Mesenchymal stem cell (in vitro differentiated cells and primary cell): ENCODE measurements around the gene UTY. TPM values are rescaled to one million over a fixed set of nuclear protein-coding genes. Genes with fewer than 3 reads are reported as not detected.

Experiments used
- DNase-seq: peaks from one replicate; pipeline ENCODE4 v3.0.0-alpha.2; 2013
- H2AFZ ChIP-seq: one replicate; pipeline ENCODE4 v1.6.1; 2013; ENCODE audit warnings: low read depth, mild to moderate bottlenecking, control low read depth, inconsistent platforms, low read length, moderate library complexity
- H2AK5ac ChIP-seq: 2 replicates; pipeline ENCODE4 v1.6.1; 2013; ENCODE audit warnings: low read length, moderate library complexity, mild to moderate bottlenecking, inconsistent platforms; ENCODE audit not compliant: severe bottlenecking
- H2BK120ac ChIP-seq: one replicate; pipeline ENCODE4 v1.6.1; 2013; ENCODE audit warnings: low read depth, mild to moderate bottlenecking, inconsistent platforms, low read length, moderate library complexity
- H2BK12ac ChIP-seq, 2 experiments: one replicate each; pipeline ENCODE4 v1.6.1; 2013; ENCODE audit warnings: inconsistent platforms in 2 of 2, low read length in 2 of 2, mild to moderate bottlenecking in 2 of 2, moderate library complexity in 2 of 2, control low read depth in 1 of 2
- H2BK15ac ChIP-seq: one replicate; pipeline ENCODE4 v1.6.1; 2013; ENCODE audit warnings: mild to moderate bottlenecking, low read depth, inconsistent platforms; ENCODE audit not compliant: poor library complexity, severe bottlenecking
- H2BK5ac ChIP-seq: 2 replicates; pipeline ENCODE4 v1.6.1; 2013; ENCODE audit warnings: low read depth, mild to moderate bottlenecking, low read length, control low read depth, inconsistent platforms; ENCODE audit not compliant: poor library complexity, severe bottlenecking
- H3K14ac ChIP-seq, 2 experiments: one replicate each; pipeline ENCODE4 v1.6.1; 2013; ENCODE audit warnings: inconsistent platforms in 2 of 2, low read length in 2 of 2, control low read depth in 1 of 2, mild to moderate bottlenecking in 1 of 2, moderate library complexity in 1 of 2
- H3K18ac ChIP-seq, 2 experiments: one replicate each; pipeline ENCODE4 v1.6.1; 2013; ENCODE audit warnings: inconsistent platforms in 2 of 2, low read length in 2 of 2, control low read depth in 1 of 2, low read depth in 1 of 2, mild to moderate bottlenecking in 1 of 2
- H3K23ac ChIP-seq, 2 experiments: one replicate each; pipeline ENCODE4 v1.6.1; 2013; ENCODE audit warnings: inconsistent platforms in 2 of 2, low read length in 2 of 2, mild to moderate bottlenecking in 2 of 2, moderate library complexity in 2 of 2, control low read depth in 1 of 2
- H3K27ac ChIP-seq: 2 replicates; pipeline ENCODE4 v1.5.1; 2013; ENCODE audit warnings: mild to moderate bottlenecking, moderate library complexity, low read length, control low read depth, inconsistent platforms; ENCODE audit not compliant: poor library complexity, severe bottlenecking
- H3K27me3 ChIP-seq, 2 experiments: 2 replicates each; pipeline versions ENCODE4 v1.6.1 to v1.7.0; 2013; ENCODE audit warnings: low read length in 2 of 2, mild to moderate bottlenecking in 2 of 2, moderate library complexity in 2 of 2, control low read depth in 1 of 2, inconsistent platforms in 1 of 2; ENCODE audit not compliant: control insufficient read depth in 1 of 2, insufficient read depth in 1 of 2
- H3K36me3 ChIP-seq, 2 experiments: 2 replicates each; pipeline versions ENCODE4 v1.6.1 to v1.7.0; 2013; ENCODE audit warnings: low read length in 2 of 2, control low read depth in 1 of 2, inconsistent platforms in 1 of 2, low read depth in 1 of 2, mild to moderate bottlenecking in 1 of 2; ENCODE audit not compliant: insufficient read depth in 2 of 2, control insufficient read depth in 1 of 2
- H3K4ac ChIP-seq, 2 experiments: one replicate each; pipeline ENCODE4 v1.6.1; 2013; ENCODE audit warnings: inconsistent platforms in 2 of 2, low read length in 2 of 2, mild to moderate bottlenecking in 2 of 2, moderate library complexity in 2 of 2, control low read depth in 1 of 2, low read depth in 1 of 2
- H3K4me1 ChIP-seq: 2 replicates; pipeline ENCODE4 v1.6.1; 2013; ENCODE audit warnings: low read depth, low read length, control low read depth; ENCODE audit not compliant: control insufficient read depth, insufficient read depth
- H3K4me2 ChIP-seq: 2 replicates; pipeline ENCODE4 v1.6.1; 2013; ENCODE audit warnings: low read length, mild to moderate bottlenecking, inconsistent platforms; ENCODE audit not compliant: poor library complexity, severe bottlenecking
- H3K4me3 ChIP-seq, 2 experiments: 2 replicates each; pipeline versions ENCODE4 v1.5.1 to v1.7.0; 2013; ENCODE audit warnings: low read length in 2 of 2, mild to moderate bottlenecking in 2 of 2, control low read depth in 1 of 2, low read depth in 1 of 2; ENCODE audit not compliant: insufficient read depth in 1 of 2
- H3K79me1 ChIP-seq: replicated peaks from 2 replicates; pipeline ENCODE4 v1.6.1; 2013; ENCODE audit warnings: mild to moderate bottlenecking, control low read depth, low read length, inconsistent platforms; ENCODE audit not compliant: poor library complexity, severe bottlenecking
- H3K9ac ChIP-seq: 2 replicates; pipeline ENCODE4 v1.7.0; 2013; ENCODE audit warnings: mild to moderate bottlenecking, low read length, moderate library complexity
- H3K9me3 ChIP-seq: 2 replicates; pipeline ENCODE4 v1.7.0; 2013; ENCODE audit warnings: mild to moderate bottlenecking, low read length; ENCODE audit not compliant: control insufficient read depth
- H4K8ac ChIP-seq: one replicate; pipeline ENCODE4 v1.6.1; 2013; ENCODE audit warnings: inconsistent platforms, mild to moderate bottlenecking, low read length, moderate library complexity
- H4K91ac ChIP-seq: one replicate; pipeline ENCODE4 v1.6.1; 2013; ENCODE audit warnings: mild to moderate bottlenecking, low read length, inconsistent platforms
- WGBS: methylation state at CpG from one replicate; pipeline ENCODE4 v1.1.7; 2013; ENCODE audit warnings: mixed read lengths; 5-methylcytosine and 5-hydroxymethylcytosine counted together
- polyA plus RNA-seq, 2 experiments: library from polyadenylated mRNA; stranded (reverse); fragments of 200-250 nt; gene quantifications; one replicate each; pipeline ENCODE4 v1.2.3, GENCODE V29; 2013

UTY gene
- polyA plus RNA-seq (2013, experiment 1 of 2): 5.0 TPM
- polyA plus RNA-seq (2013, experiment 2 of 2): 4.8 TPM

DNA sequence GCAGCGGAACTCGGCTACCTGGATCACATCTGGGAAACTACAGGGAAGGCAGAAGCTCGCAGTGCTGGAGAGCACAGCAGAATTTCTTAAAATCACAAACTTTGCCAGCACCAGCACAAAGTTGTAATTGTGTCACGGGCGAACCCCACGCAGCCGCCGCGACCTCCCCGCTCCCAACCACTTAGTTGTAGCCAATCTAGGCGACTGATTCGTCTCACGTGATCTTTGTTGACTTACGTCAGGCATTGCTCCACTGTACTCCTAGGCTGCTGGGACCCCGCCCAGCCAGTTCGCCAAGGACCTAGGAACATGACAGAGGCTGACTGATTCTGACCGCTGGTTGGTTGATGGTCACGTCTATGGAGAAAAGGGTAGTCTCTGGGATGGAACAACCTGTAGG lies at the start of gene UTY:
Gene UTY (minus strand): TSS at position 206 of the 400 bp plus-strand sequence. CDS start 368 bp downstream, outside the sequence.
- Histone ChIP-seq H2BK5ac (peak within 1 kb of the TSS; percentile 73), H2BK15ac (no peak within 1 kb of the TSS), H4K8ac (peak within 1 kb of the TSS; percentile 93), H3K79me1 (peaks cover 2% of the 10 kb centered on the region), H3K4me3 (peak within 1 kb of the TSS in 1 of 2 experiments; percentile 90), H2AK5ac (peak within 1 kb of the TSS; percentile 69), H4K91ac (peak within 1 kb of the TSS; percentile 92), H2AFZ (peak within 1 kb of the TSS; percentile 69), H3K4me2 (peak within 1 kb of the TSS; percentile 52), H3K27ac (peak within 1 kb of the TSS; percentile 96), H3K14ac (peak within 1 kb of the TSS in 1 of 2 experiments; percentile 96), H2BK120ac (peak within 1 kb of the TSS; percentile 73), H3K18ac (peak within 1 kb of the TSS; percentile 79 to 90), H3K27me3 (no peaks in the 10 kb centered on the region), H3K36me3 (no peaks in the 10 kb centered on the region), H3K4ac (peak within 1 kb of the TSS in 1 of 2 experiments; percentile 93), H3K9me3 (no peaks in the 10 kb centered on the region), H2BK12ac (peak within 1 kb of the TSS in 1 of 2 experiments; percentile 93), H3K23ac (peak within 1 kb of the TSS in 1 of 2 experiments; percentile 89), H3K9ac (no peak within 1 kb of the TSS), H3K4me1 (peaks cover 3% of the 10 kb centered on the region)
- under 1% methylated on average over 18 of the region's 18 CpGs for WGBS
- DNase-seq: peak; percentile 94

DNA sequence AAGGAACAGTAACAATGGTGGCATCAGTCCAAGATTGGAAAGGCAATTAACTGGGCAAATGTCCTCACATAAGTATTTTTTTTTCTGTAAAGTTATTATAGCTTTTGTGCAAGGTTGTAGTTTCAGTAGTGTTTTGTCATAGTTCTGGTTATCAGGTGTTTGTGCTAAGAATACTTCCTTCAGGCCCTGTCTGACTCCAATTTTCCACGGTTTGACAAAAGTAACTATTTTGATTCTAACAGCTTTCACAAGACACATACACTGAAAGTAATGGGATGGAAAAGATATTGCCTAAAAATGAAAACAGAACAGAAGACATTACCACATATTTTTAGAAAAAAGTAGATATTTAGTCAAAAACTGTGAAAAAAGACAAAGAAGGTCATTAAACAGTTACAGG lies 40.6 kb upstream of the UTY start:
- Histone ChIP-seq H2BK120ac (no peak overlapping the region), H3K14ac (no peak overlapping the region), H2BK12ac (no peak overlapping the region), H3K79me1 (no peaks in the 10 kb centered on the region), H3K36me3 (no peaks in the 10 kb centered on the region), H2AFZ (no peak overlapping the region), H3K27ac (no peak overlapping the region), H3K23ac (no peak overlapping the region), H3K4me3 (no peak overlapping the region), H3K4ac (no peak overlapping the region), H3K27me3 (no peaks in the 10 kb centered on the region), H3K18ac (no peak overlapping the region), H2BK15ac (no peak overlapping the region), H3K4me2 (no peak overlapping the region), H3K9me3 (no peaks in the 10 kb centered on the region), H2BK5ac (no peak overlapping the region), H4K8ac (no peak overlapping the region), H2AK5ac (no peak overlapping the region), H4K91ac (no peak overlapping the region), H3K9ac (no peak overlapping the region), H3K4me1 (no peaks in the 10 kb centered on the region)
- WGBS: no CpG with 5 or more reads among the region's 1 CpG
- no peak for DNase-seq

DNA sequence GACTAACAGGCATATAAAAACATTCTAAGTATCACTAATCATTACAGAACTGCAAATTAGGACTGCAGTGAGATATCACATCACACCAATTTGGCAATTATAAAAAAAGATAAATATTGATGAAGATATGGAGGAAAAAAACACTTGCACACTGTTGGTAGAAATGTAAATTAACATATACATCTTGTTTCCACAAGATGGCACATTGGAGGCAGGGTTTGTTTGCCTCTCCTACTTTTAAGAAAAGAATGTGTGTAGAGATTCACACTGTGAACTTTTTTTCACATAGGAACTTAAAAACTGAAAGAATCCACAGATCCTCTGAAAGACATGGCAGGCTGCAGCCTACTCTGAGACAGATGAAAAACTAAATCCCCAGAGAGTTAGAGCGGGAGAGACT lies 21.4 kb upstream of the UTY start:
- Histone ChIP-seq H3K14ac (no peak overlapping the region), H3K79me1 (no peaks in the 10 kb centered on the region), H3K18ac (no peak overlapping the region), H4K91ac (no peak overlapping the region), H4K8ac (no peak overlapping the region), H2AFZ (no peak overlapping the region), H2BK12ac (no peak overlapping the region), H3K4me2 (no peak overlapping the region), H3K4me1 (no peaks in the 10 kb centered on the region), H3K23ac (no peak overlapping the region), H2BK5ac (no peak overlapping the region), H3K4ac (no peak overlapping the region), H2BK120ac (no peak overlapping the region), H3K9me3 (no peaks in the 10 kb centered on the region), H3K27me3 (no peaks in the 10 kb centered on the region), H3K36me3 (no peaks in the 10 kb centered on the region), H2BK15ac (no peak overlapping the region), H3K4me3 (no peak overlapping the region), H3K27ac (no peak overlapping the region), H3K9ac (no peak overlapping the region), H2AK5ac (no peak overlapping the region)
- no peak for DNase-seq
- WGBS: 67% methylated on average over 1 of the region's 1 CpG

DNA sequence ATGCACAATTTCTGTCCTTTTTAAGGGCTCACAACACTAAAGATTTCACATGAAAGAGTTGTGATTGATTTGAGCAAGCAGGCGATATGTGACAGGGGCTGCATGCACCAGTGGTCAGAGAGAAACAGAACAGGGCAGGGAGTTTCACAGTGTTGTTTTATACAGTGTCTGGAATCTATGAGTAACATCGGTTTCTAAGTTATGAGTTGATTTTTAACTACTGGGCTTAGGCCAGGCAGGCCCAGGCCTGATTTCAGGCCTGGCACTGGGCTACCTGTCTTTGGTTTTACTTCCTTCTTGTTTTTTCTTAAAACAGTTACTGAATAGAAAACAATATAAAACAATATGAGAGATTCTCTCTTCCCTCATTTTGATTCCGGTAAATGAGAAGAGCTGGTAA lies 13.9 kb upstream of the UTY start:
- DNase-seq: no peak
- Histone ChIP-seq H3K4me3 (no peak overlapping the region), H2BK5ac (no peak overlapping the region), H2AFZ (no peak overlapping the region), H2BK15ac (no peak overlapping the region), H3K9me3 (no peaks in the 10 kb centered on the region), H4K91ac (no peak overlapping the region), H3K27ac (peak overlapping the region; percentile 93), H4K8ac (no peak overlapping the region), H3K9ac (no peak overlapping the region), H2BK12ac (no peak overlapping the region), H3K4me1 (peaks cover 6% of the 10 kb centered on the region), H3K36me3 (no peaks in the 10 kb centered on the region), H3K4me2 (no peak overlapping the region), H3K4ac (no peak overlapping the region), H2AK5ac (no peak overlapping the region), H3K23ac (no peak overlapping the region), H3K27me3 (no peaks in the 10 kb centered on the region), H3K14ac (no peak overlapping the region), H3K79me1 (no peaks in the 10 kb centered on the region), H3K18ac (no peak overlapping the region), H2BK120ac (no peak overlapping the region)
- WGBS: 90% methylated on average over 1 of the region's 3 CpGs
